GM18508 (cell line): Measurements from ENCODE around the gene HAP1.
"Not testable (repeated sequence)": the region's sequence is repeated elsewhere in the genome, so short reads cannot be mapped to it uniquely, and the experiment has no call there.

Source experiments
- ATAC-seq: cut with Tn5 transposase; IDR thresholded peaks from one replicate; pipeline ENCODE4 v1.9.1; 2021; ENCODE audit warnings: moderate number of reproducible peaks; ENCODE audit not compliant: insufficient read depth, unreplicated experiment

HAP1 gene

GRCh38 chr17:41695134-41695661 is 39.2 kb downstream of the HAP1 start:
- ATAC-seq, result no peak

DNA sequence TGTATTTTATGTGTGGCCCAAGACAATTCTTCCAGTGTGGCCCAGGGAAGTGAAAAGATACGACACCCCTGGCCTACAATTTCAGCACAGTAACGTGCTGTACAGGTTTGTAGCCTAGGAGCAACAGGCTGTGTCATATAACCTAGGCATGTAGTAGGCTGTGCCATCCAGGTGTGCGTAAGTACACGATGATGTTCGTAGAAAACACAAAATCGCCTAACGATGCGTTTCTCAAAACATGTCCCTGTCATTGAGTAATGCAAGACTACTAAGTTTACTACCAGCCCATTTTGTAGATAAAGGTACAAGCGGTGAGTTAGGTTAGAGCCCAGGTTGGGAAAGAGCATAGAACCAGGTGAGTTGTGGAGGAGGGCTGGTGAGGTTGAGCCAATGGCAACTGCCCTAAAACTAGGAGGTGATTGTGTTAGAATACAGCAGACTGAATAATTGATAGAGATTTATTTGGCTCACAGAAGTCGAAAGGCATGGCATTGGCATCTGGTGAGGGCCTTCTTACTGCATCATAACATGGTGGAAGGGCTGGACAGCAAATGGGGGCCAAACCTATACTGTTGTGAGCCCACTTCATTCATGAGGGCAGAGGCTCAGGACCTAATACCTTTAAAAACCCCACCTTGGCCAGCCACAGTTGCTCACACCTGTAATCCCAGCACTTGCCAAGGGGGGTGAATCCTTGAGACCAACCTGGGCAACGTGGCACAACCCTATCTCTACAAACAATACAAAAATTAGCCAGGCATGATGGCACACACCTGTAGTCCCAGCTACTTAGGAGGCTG is 41.5 kb downstream of the HAP1 start:
- no peak for ATAC-seq

DNA sequence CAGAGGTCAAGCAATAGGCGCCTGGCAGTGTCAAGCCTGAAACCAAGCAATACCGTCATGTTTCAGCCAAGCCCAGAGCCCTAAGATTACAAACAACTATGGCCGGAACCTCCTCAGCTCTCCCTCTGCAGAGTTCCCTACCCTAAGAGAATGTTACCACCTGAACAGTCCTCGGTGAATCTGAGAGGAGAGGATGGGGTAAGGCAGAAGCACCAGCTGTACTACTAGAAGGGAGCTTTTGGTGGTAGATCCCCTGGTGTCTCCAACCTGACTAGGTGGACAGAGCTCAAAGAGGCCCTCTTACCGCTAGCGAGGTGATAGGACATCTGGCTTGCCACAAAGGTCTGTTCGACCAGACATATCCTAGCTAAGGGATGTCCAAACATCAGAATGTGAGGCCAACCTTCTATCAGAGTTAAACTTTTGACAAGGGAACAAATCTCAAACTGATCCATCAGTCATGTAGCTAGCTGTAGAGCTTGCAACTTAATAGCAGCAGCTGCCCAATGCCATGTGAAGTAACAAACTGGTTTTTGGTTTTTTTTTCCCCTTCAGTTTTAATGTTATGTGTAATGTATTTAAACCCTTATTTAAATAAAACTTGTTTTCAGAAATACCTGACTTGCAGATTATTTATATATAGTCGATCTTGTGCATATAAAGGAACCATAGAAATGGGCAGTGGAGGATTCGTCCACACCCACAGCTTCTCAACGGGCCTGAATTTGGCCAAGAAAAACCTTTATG is 43.2 kb downstream of the HAP1 start:
- ATAC-seq, result no peak

GRCh38 chr17:41690497-41690896 is 43.9 kb downstream of the HAP1 start:
- ATAC-seq, result no peak

- no peak for ATAC-seq
These were observed 44.7 kb downstream of the HAP1 start for GRCh38 chr17:41689497-41690299.

DNA sequence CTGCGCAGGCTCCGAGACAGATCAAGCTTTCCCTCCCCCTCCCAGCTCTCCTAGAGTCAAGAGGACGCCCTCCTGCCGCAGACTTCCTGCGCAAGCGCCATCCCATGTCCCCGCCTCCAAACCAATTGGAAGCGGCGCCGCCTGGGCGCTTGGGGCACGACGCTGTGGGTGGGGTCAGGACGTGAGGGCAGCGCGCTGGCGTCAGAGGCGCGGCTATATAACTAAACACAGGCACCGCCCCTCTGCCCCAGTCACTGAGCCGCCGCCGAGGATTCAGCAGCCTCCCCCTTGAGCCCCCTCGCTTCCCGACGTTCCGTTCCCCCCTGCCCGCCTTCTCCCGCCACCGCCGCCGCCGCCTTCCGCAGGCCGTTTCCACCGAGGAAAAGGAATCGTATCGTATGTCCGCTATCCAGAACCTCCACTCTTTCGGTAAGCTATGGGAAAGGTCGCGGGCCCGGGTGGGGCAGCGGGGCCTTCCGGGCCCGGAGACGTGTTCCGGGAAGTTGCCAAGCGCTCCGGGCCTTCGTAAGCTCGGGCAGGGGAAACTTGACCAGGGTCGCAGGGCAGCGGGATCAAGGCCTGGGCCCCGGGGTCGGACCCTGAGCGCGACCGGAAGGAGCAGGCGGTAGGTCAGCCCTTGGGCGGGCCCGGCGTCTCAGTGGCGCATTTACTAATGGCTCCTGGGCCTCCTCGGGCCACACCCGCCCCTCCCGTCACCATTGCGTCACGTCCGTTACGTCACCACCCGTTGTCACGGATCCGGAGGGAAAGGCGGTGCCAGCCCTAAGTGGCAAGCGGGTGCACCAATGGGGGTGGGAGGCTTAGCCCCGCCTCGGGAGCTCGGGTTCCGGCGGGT is 45.6 kb downstream of the HAP1 start, which contains the start of gene EIF1:
Gene EIF1, plus strand, starts transcription at position 245 of the 856 bp plus-strand sequence. Its CDS starts 154 bp downstream, at position 399.
- peak; percentile 59 for ATAC-seq

GRCh38 chr17:41687828-41688640 is 46.4 kb downstream of the HAP1 start:
- ATAC-seq, result no peak

- ATAC-seq, result no peak
These were observed 48.2 kb downstream of the HAP1 start for GRCh38 chr17:41686281-41686680.

- not testable (repeated sequence) for ATAC-seq
These were observed 48.7 kb downstream of the HAP1 start for GRCh38 chr17:41685753-41686152.

GRCh38 chr17:41684035-41684434 is 50.4 kb downstream of the HAP1 start:
- ATAC-seq, result no peak

GRCh38 chr17:41683441-41684007 is 50.9 kb downstream of the HAP1 start:
- no peak for ATAC-seq

DNA sequence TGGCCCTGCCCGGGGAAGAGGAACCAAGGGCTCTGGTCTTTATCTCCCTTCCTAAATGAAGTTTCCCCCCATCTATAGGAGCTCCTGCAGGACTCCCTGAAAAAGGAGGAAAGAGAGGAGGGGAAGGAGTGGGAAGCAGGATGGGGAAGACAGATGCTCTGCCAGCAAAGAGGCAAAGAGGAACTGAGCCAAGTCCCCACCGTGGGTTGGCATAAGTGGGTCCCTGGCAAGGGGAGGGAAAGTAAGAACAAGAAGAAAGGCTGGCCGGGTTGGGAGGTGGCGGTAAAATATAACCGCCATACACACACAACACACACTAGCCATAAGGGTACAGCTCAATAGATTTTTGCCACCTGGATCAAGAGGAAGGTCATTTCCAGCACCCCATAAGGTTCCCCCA is 51.8 kb downstream of the HAP1 start:
- ATAC-seq, result no peak

DNA sequence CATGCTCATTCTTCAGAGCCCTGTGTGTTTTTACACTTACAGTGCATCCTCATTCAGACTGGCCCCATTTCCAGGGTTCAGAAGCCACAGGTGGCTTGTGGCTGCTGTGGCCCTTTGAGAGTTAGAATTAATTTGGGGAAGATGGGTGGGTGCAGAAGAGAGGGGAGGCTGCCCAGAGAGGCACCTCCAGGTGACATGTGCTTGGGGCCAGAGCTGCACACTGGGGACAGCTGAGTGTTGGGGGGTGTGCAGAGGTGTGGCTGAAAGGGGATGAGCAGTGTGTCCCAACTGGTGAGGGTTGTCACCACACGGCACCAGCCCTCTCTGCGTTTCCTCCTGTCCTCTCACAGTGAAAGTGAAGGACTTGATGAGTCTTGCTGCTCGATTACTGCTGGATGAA is 52.7 kb downstream of the HAP1 start:
- ATAC-seq, result no peak

DNA sequence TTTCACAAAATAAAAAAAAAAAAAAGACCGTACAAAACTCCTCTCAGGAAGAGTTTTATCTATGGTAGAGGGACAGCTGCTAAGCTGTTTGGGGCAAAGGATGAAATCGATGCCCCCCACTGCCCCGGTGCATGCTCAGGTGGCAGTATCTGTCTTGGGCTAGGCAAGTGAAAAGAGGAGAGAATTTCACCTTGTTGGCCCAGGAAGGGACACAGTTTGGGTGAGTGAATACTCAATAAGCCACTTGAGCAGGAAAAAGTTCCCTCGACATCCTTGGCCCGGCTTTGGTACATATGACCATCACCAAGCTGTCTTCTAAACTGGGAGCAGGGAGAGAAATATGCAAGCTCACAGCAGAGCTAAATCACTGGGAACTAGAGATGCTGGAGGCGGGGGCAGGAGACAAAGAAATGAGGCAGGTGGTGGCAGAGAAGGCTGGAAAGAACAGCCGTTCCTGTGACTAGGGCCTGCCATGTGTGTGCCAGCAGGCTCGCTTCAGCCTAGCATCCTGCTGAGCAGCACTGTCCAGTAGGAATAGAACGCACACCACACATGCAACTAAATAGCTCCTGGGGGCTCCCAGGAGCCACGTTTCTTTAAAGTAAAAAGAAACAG is 53.9 kb downstream of the HAP1 start:
- no peak for ATAC-seq

- ATAC-seq, result no peak
These were observed 54.6 kb downstream of the HAP1 start for GRCh38 chr17:41679740-41680425.

DNA sequence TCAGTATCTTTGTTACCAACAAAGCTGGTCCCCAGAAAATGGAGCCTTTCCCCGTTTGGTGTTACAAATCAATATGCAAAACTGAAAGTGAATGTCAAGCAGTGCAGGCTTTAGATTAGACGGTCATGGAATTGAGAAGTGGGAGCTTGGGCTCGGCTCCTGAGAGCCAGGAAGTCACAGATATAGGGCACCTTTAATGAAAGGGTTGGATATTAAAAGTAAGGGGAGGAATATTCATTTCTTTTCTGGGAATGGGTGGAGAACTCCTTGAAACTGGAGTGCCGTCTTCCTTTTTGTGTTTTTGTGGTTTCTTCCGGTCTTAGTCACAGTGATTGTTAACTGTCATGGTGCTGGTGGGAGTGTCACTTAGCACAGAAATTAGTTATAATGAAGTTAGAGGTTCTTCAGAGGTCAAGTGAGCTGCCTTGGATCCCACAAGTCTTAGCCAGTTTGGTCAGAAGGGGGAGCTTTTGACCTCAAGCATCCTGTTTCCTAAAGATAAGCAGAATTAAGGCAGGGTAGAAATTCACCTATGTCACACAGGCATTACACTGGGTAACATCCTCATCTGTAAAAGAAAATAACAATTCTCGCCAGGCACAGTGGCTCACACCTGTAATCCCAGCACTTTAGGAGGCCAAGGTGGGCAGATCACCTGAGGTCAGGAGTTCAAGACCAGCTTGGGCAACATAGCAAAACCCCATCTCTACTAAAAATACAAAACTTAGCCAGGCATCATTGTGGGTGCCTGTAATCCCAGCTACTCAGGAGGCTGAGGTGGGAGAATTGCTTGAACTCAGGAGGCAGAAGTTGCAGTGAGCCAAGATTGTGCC is 55.3 kb downstream of the HAP1 start:
- no peak for ATAC-seq
